ENCODE data around the gene CELA3B. TPM values are rescaled to one million over a fixed set of nuclear protein-coding genes. Genes with fewer than 3 reads are reported as not detected.
"Not testable (repeated sequence)": the region's sequence is repeated elsewhere in the genome, so short reads cannot be mapped to it uniquely, and the experiment has no call there.

CELA3B gene
- total and polyA plus RNA-seq, 3 experiments from 2014 or later = not detected

GRCh38 chr1:21966247-21967000 is 10.4 kb upstream of the CELA3B start:
- Histone ChIP-seq H3K4me1 (ENCODE audit: insufficient read depth, low read length) (peaks cover 5% of the 10 kb centered on the region), H3K27ac (ENCODE audit: low read depth, low read length) (no peak overlapping the region), H3K9me3 (ENCODE audit: low read length) (no peaks in the 10 kb centered on the region), H3K27me3 (ENCODE audit: insufficient read depth, low read length, poor library complexity, severe bottlenecking) (no peaks in the 10 kb centered on the region), H3K36me3 (ENCODE audit: insufficient read depth, low read length) (no peaks in the 10 kb centered on the region), H3K4me3 (ENCODE audit: low read length) (no peak overlapping the region)
- H3K9me3 Mint-ChIP-seq = no peaks in the 10 kb centered on the region
- DNase-seq = no peak
- H3K4me3 Mint-ChIP-seq = no peak overlapping the region
- H3K27ac Mint-ChIP-seq = no peak overlapping the region
- H3K27me3 Mint-ChIP-seq = peaks cover 4 to 7% of the 10 kb centered on the region in 2 donors
- ChIA-PET CTCF (no interaction called here), POLR2A (no interaction called here)
- H3K36me3 Mint-ChIP-seq = no peaks in the 10 kb centered on the region
- H3K4me1 Mint-ChIP-seq = peaks cover 4 to 7% (median 5%) of the 10 kb centered on the region in 3 donors

- H3K27ac ChIP-seq (ENCODE audit: low read depth, low read length); H3K4me1 Mint-ChIP-seq; H3K4me3 Mint-ChIP-seq; CTCF ChIA-PET; H3K9me3 ChIP-seq (ENCODE audit: low read length); H3K4me1 ChIP-seq (ENCODE audit: insufficient read depth, low read length); H3K27ac Mint-ChIP-seq; H3K27me3 ChIP-seq (ENCODE audit: insufficient read depth, low read length, poor library complexity, severe bottlenecking); H3K27me3 Mint-ChIP-seq; DNase-seq; H3K9me3 Mint-ChIP-seq; H3K36me3 ChIP-seq (ENCODE audit: insufficient read depth, low read length); H3K4me3 ChIP-seq (ENCODE audit: low read length); POLR2A ChIA-PET; H3K36me3 Mint-ChIP-seq: not testable (repeated sequence)
Observed at GRCh38 chr1:21967216-21967615, 9.6 kb upstream of the CELA3B start.

DNA sequence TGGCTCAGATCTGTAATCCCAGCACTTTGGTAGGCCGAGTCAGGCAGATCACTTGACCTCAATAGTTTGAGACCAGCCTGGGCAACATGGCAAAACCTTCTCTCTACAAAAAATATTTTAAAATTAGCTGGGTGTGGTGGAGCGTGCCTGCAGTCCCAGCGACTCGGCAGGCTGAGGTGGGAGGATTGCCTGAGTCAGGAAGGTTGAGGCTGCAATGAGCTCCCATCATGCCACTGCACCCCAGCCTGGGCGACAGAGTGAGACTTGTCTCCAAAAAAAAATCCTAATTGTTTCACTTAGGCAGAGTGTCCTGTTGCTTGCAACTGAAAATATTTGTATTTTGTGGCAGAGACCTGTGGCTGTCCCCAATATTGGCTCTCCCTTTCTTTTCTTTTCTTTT is 7.8 kb upstream of the CELA3B start:
- H3K36me3 ChIP-seq (ENCODE audit: insufficient read depth, low read length); H3K27ac Mint-ChIP-seq; H3K36me3 Mint-ChIP-seq; H3K9me3 ChIP-seq (ENCODE audit: low read length); H3K4me3 ChIP-seq (ENCODE audit: low read length); H3K4me1 ChIP-seq (ENCODE audit: insufficient read depth, low read length); H3K27me3 ChIP-seq (ENCODE audit: insufficient read depth, low read length, poor library complexity, severe bottlenecking); H3K27ac ChIP-seq (ENCODE audit: low read depth, low read length); H3K4me3 Mint-ChIP-seq; H3K27me3 Mint-ChIP-seq; H3K9me3 Mint-ChIP-seq; DNase-seq; H3K4me1 Mint-ChIP-seq; CTCF ChIA-PET: not testable (repeated sequence)
- POLR2A ChIA-PET = interaction anchor here (0.7 kb wide), 1 partner anchor 50 kb away, joined by 3 read pairs; no protein-coding TSS in a partner anchor

- H3K27ac Mint-ChIP-seq; H3K4me1 ChIP-seq (ENCODE audit: insufficient read depth, low read length); H3K9me3 ChIP-seq (ENCODE audit: low read length); H3K4me3 ChIP-seq (ENCODE audit: low read length); H3K4me3 Mint-ChIP-seq; DNase-seq; H3K27ac ChIP-seq (ENCODE audit: low read depth, low read length); H3K36me3 Mint-ChIP-seq; H3K4me1 Mint-ChIP-seq; H3K36me3 ChIP-seq (ENCODE audit: insufficient read depth, low read length); H3K9me3 Mint-ChIP-seq; H3K27me3 ChIP-seq (ENCODE audit: insufficient read depth, low read length, poor library complexity, severe bottlenecking); H3K27me3 Mint-ChIP-seq; CTCF ChIA-PET; POLR2A ChIA-PET: not testable (repeated sequence)
Observed at GRCh38 chr1:21970523-21970922, 6.3 kb upstream of the CELA3B start.

- H3K36me3 Mint-ChIP-seq, POLR2A ChIA-PET: not testable (repeated sequence)
Observed at GRCh38 chr1:21972973-21973441, 3.8 kb upstream of the CELA3B start.

GRCh38 chr1:21973948-21974347 is 2.9 kb upstream of the CELA3B start:
- H3K4me3 ChIP-seq (ENCODE audit: low read length); DNase-seq; H3K9me3 ChIP-seq (ENCODE audit: low read length); H3K27me3 ChIP-seq (ENCODE audit: insufficient read depth, low read length, poor library complexity, severe bottlenecking); H3K9me3 Mint-ChIP-seq; H3K36me3 Mint-ChIP-seq; H3K27me3 Mint-ChIP-seq; CTCF ChIA-PET; H3K27ac ChIP-seq (ENCODE audit: low read depth, low read length); H3K4me3 Mint-ChIP-seq; H3K27ac Mint-ChIP-seq; H3K4me1 ChIP-seq (ENCODE audit: insufficient read depth, low read length); H3K4me1 Mint-ChIP-seq; H3K36me3 ChIP-seq (ENCODE audit: insufficient read depth, low read length); POLR2A ChIA-PET: not testable (repeated sequence)

More at GRCh38 chr1:21972973-21973441, 3.8 kb upstream of the CELA3B start:
- H3K27ac ChIP-seq (ENCODE audit: low read depth, low read length); H3K4me1 Mint-ChIP-seq; H3K4me3 ChIP-seq (ENCODE audit: low read length); H3K36me3 ChIP-seq (ENCODE audit: insufficient read depth, low read length); H3K27me3 ChIP-seq (ENCODE audit: insufficient read depth, low read length, poor library complexity, severe bottlenecking); DNase-seq; H3K9me3 Mint-ChIP-seq; H3K4me1 ChIP-seq (ENCODE audit: insufficient read depth, low read length); H3K9me3 ChIP-seq (ENCODE audit: low read length); H3K4me3 Mint-ChIP-seq; H3K27me3 Mint-ChIP-seq; CTCF ChIA-PET: not testable (repeated sequence)
- H3K27ac Mint-ChIP-seq = peak overlapping the region in 1 of 8 donors; percentile 36

DNA sequence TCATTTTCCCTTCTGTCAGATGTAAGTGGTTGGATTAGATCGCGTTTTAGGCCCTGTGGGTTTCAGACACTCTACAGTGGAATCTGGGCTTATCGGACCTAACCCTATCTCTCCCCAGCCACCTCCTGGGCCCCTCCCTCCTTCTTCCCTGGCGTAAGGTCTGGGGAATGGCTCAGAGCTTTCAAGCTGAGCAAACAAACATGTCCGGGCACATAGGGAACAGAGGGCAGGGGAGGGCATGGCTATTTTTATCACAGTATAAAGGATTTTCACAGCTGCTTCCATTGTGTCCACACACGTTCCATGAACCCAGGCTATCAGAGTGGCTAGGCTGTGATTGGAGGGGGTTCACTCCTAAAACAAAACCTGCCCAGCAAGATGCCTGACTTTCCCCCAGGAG is 2.1 kb upstream of the CELA3B start:
- H3K27me3 Mint-ChIP-seq; H3K4me1 Mint-ChIP-seq; H3K27ac ChIP-seq (ENCODE audit: low read depth, low read length); POLR2A ChIA-PET; H3K36me3 Mint-ChIP-seq; H3K27me3 ChIP-seq (ENCODE audit: insufficient read depth, low read length, poor library complexity, severe bottlenecking); H3K27ac Mint-ChIP-seq; CTCF ChIA-PET; H3K36me3 ChIP-seq (ENCODE audit: insufficient read depth, low read length); H3K4me1 ChIP-seq (ENCODE audit: insufficient read depth, low read length); H3K9me3 Mint-ChIP-seq; H3K9me3 ChIP-seq (ENCODE audit: low read length); H3K4me3 ChIP-seq (ENCODE audit: low read length); H3K4me3 Mint-ChIP-seq; DNase-seq: not testable (repeated sequence)

GRCh38 chr1:21975296-21975695 is 1.5 kb upstream of the CELA3B start:
- CTCF ChIA-PET; POLR2A ChIA-PET; H3K36me3 ChIP-seq (ENCODE audit: insufficient read depth, low read length); H3K27ac ChIP-seq (ENCODE audit: low read depth, low read length); H3K27me3 ChIP-seq (ENCODE audit: insufficient read depth, low read length, poor library complexity, severe bottlenecking); H3K4me1 Mint-ChIP-seq; H3K4me3 ChIP-seq (ENCODE audit: low read length); DNase-seq; H3K4me1 ChIP-seq (ENCODE audit: insufficient read depth, low read length); H3K36me3 Mint-ChIP-seq; H3K9me3 ChIP-seq (ENCODE audit: low read length); H3K9me3 Mint-ChIP-seq; H3K27me3 Mint-ChIP-seq; H3K4me3 Mint-ChIP-seq; H3K27ac Mint-ChIP-seq: not testable (repeated sequence)

DNA sequence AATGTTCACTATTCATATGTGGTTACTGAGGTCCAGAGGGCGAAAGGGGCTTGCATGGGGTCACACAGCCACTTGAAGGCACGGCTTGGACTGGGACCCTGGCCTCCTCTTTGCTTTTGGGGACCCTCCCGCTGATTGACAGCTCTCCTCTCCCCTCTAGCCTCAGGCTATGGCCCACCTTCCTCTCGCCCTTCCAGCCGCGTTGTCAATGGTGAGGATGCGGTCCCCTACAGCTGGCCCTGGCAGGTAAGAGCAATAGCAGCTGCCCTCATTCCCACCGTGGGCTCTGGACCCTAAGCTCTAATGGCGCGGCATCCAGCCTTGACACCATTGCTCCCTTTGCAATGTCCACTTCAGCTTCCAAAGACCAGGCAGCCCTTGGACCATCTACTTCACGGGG is 1.4 kb downstream of the CELA3B start:
- POLR2A ChIA-PET; H3K27me3 ChIP-seq (ENCODE audit: insufficient read depth, low read length, poor library complexity, severe bottlenecking); CTCF ChIA-PET; H3K4me3 Mint-ChIP-seq; H3K27ac ChIP-seq (ENCODE audit: low read depth, low read length); DNase-seq; H3K4me1 ChIP-seq (ENCODE audit: insufficient read depth, low read length); H3K9me3 Mint-ChIP-seq; H3K36me3 ChIP-seq (ENCODE audit: insufficient read depth, low read length); H3K9me3 ChIP-seq (ENCODE audit: low read length); H3K4me1 Mint-ChIP-seq; H3K27me3 Mint-ChIP-seq; H3K36me3 Mint-ChIP-seq; H3K4me3 ChIP-seq (ENCODE audit: low read length); H3K27ac Mint-ChIP-seq: not testable (repeated sequence)
